K562 (cell line): Measurements from ENCODE around the gene S100A4. TPM values are rescaled to one million over a fixed set of nuclear protein-coding genes. Genes with fewer than 3 reads are reported as not detected.

ENCODE experiments used
- ARHGAP35 ChIP-seq: fragments of 450-650 bp; IDR thresholded peaks from 2 replicates; pipeline ENCODE4 v1.6.1; 2018; ENCODE audit not compliant: partially characterized antibody
- CCAR2 ChIP-seq: fragments of 200-400 bp; formaldehyde crosslinking; IDR thresholded peaks from 2 replicates; pipeline ENCODE4 v1.6.1; 2017; ENCODE audit warnings: mild to moderate bottlenecking, low read depth, low read length
- ELF4 ChIP-seq: fragments of 450-650 bp; formaldehyde crosslinking; IDR thresholded peaks from 2 replicates; pipeline ENCODE4 v1.4.0; 2022; ENCODE audit warnings: missing genetic modification characterization
- ELK1 ChIP-seq: sonication (generic); formaldehyde crosslinking; IDR thresholded peaks from 2 replicates; pipeline ENCODE4 v1.8.1; 2022; ENCODE audit warnings: missing genetic modification reagents
- KAT2B ChIP-seq: IDR thresholded peaks from one replicate; pipeline ENCODE4 v1.6.1; 2012; ENCODE audit warnings: low read depth, mild to moderate bottlenecking, control low read depth, inconsistent platforms, low read length, moderate library complexity
- NFE2L1 ChIP-seq: fragments of 450-650 bp; IDR thresholded peaks from 2 replicates; pipeline ENCODE4 v1.6.1; 2016; ENCODE audit warnings: missing genetic modification characterization, low read depth, mild to moderate bottlenecking, missing compliant biosample characterization, moderate library complexity, borderline replicate concordance
- PCBP1 ChIP-seq: fragments of 200-400 bp; formaldehyde crosslinking; IDR thresholded peaks from 2 replicates; pipeline ENCODE4 v1.6.1; 2018; ENCODE audit warnings: mild to moderate bottlenecking, low read depth, low read length; ENCODE audit not compliant: poor library complexity, severe bottlenecking
- POLR2B ChIP-seq: fragments of 450-650 bp; IDR thresholded peaks from 2 replicates; pipeline ENCODE4 v1.6.1; 2018; ENCODE audit warnings: low read depth; ENCODE audit not compliant: partially characterized antibody
- RFX5 ChIP-seq: IDR thresholded peaks from 2 replicates; pipeline ENCODE4 v1.6.1; 2011; ENCODE audit warnings: low read depth, mild to moderate bottlenecking, improper control_type of control experiment, low read length
- RFX7 ChIP-seq: fragments of 250-450 bp; sonication (Bioruptor Pico); IDR thresholded peaks from 2 replicates; pipeline ENCODE4 v1.5.1; 2021; ENCODE audit warnings: mild to moderate bottlenecking
- SMAD3 ChIP-seq: fragments of 450-650 bp; formaldehyde crosslinking; conservative IDR thresholded peaks from 2 replicates; pipeline ENCODE4 v1.4.0; 2020; ENCODE audit warnings: mild to moderate bottlenecking
- TAF1 ChIP-seq: IDR thresholded peaks from 2 replicates; pipeline ENCODE4 v1.6.1; 2011; ENCODE audit warnings: mild to moderate bottlenecking, low read length, moderate library complexity; ENCODE audit not compliant: insufficient read depth, control insufficient read depth, severe bottlenecking; ENCODE audit errors: extremely low read depth
- TBP ChIP-seq: optimal IDR thresholded peaks from 2 replicates; pipeline ENCODE3; 2011; ENCODE audit warnings: low read depth, low read length, improper control_type of control experiment
- ZC3H11A ChIP-seq: IDR thresholded peaks from 2 replicates; pipeline ENCODE4 v1.6.1; 2012; ENCODE audit warnings: low read depth, low read length, improper control_type of control experiment
- ZKSCAN8 ChIP-seq: fragments of 200-800 bp; sonication (Bioruptor generic); IDR thresholded peaks from 2 replicates; pipeline ENCODE4 v1.6.1; 2016; ENCODE audit warnings: missing genetic modification characterization, missing compliant biosample characterization
- ZNF282 ChIP-seq: sonication (generic); formaldehyde crosslinking; IDR thresholded peaks from 2 replicates; pipeline ENCODE4 v1.8.1; 2023; ENCODE audit warnings: missing genetic modification reagents
- polyA plus RNA-seq, 8 experiments: library from polyadenylated mRNA; depleted of rRNA in 4 of 8; stranded (reverse) in 5 of 8; unstranded in 3 of 8; fragments of >200 nt; fragmentation: Nextera tagmentation in 2 of 8; fragmentation: Illumina TruSeq in 1 of 8; extraction: Ambion mirVana in 2 of 8; extraction: Trizol in 1 of 8; gene quantifications; 2 replicates each; pipeline versions ENCODE4 v1.2.1 to v1.2.3, GENCODE V29; 2011 to 2014; ENCODE audit warnings: inconsistent platforms in 1 of 8, missing spikeins in 1 of 8
- total RNA-seq, 7 experiments: library from RNA; depleted of rRNA in 6 of 7; stranded (reverse); fragments of >200 nt in 6 of 7; fragmentation: Illumina TruSeq in 2 of 7; extraction: Trizol in 2 of 7; gene quantifications; 2 replicates each; pipeline versions ENCODE4 v1.2.1 to v1.2.3, GENCODE V29; 2011 to 2021; ENCODE audit warnings: low replicate concordance in 1 of 7
- TF ChIP-seq, protein P1 (sequence below), 2 experiments: fragments of 450-650 bp; conservative IDR thresholded peaks; 2 replicates each; pipeline ENCODE4 v1.6.1; 2017; ENCODE audit warnings: mild to moderate bottlenecking in 2 of 2, moderate library complexity in 2 of 2
- TF ChIP-seq, protein P2 (sequence below): sonication (generic); formaldehyde crosslinking; IDR thresholded peaks from 2 replicates; pipeline ENCODE4 v1.5.0; 2020; ENCODE audit warnings: missing genetic modification reagents
- TF ChIP-seq, protein P3 (sequence below): IDR thresholded peaks from 3 replicates; pipeline ENCODE4 v1.6.1; 2011; ENCODE audit warnings: borderline replicate concordance, mild to moderate bottlenecking; ENCODE audit not compliant: insufficient read length, insufficient read depth
- TF ChIP-seq, protein P4 (sequence below): fragments of 450-650 bp; IDR thresholded peaks from 2 replicates; pipeline ENCODE4 v1.6.1; 2017; ENCODE audit warnings: mild to moderate bottlenecking, moderate library complexity
- TF ChIP-seq, protein P5 (sequence below): sonication (generic); formaldehyde crosslinking; IDR thresholded peaks from 2 replicates; pipeline ENCODE4 v1.9.0; 2022; ENCODE audit warnings: mild to moderate bottlenecking, missing genetic modification reagents

S100A4 gene
- total and polyA plus RNA-seq, 9 of the 15 experiments (the other 6 are each of a cell fraction or from before 2014, with no cell fraction given), result 3.7 to 20.1 (median 11.2) TPM

DNA sequence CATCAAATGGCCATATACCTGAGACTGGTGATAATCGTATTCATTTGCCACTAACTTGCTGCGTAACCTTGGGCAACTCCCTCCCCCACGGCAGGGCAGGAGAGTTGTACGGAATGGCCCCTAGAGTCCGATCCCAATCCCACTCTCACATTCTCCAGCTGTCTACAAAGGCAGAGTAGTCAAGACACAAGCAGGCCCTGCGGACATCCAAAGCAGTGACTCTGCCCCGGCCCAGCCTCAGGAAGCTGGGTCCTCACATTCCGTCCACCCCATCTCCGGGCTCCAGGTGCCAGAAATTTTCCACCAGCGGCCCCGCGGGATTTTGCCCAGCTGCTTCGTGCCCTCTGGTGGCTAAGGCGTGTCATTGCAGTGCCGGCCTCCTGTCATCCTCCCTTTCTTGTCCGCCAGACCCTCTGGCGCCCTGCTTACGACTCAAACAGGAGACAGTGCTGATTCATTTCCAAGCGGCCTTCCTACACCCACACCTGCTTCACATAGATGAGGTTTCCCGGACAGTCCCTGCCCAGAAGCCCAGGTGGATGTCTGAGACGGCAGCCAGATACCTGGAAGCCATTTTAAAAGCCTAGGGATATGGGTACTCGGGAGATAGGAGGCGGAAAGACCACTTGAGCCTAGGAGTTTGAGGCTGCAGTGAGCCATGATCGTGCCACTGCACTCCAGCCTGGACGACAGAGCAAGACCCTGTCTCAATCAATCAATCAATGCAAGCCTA, 22.9 kb upstream of the S100A4 start (continued):
- TF ChIP-seq, protein P1, sequence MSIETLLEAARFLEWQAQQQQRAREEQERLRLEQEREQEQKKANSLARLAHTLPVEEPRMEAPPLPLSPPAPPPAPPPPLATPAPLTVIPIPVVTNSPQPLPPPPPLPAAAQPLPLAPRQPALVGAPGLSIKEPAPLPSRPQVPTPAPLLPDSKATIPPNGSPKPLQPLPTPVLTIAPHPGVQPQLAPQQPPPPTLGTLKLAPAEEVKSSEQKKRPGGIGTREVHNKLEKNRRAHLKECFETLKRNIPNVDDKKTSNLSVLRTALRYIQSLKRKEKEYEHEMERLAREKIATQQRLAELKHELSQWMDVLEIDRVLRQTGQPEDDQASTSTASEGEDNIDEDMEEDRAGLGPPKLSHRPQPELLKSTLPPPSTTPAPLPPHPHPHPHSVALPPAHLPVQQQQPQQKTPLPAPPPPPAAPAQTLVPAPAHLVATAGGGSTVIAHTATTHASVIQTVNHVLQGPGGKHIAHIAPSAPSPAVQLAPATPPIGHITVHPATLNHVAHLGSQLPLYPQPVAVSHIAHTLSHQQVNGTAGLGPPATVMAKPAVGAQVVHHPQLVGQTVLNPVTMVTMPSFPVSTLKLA (conservative IDR thresholded peaks at IDR 0.05), result peak in 1 of 2 experiments; percentile 39; a peak in 2 of 4 replicates
- TF ChIP-seq ELK1 (no peak), ZC3H11A (no peak), CCAR2 (no peak), RFX7 (CRISPR knock-in tag) (no peak), KAT2B (no peak), ZKSCAN8 (no peak), TBP (peak; percentile 43), TAF1 (peak; percentile 48), SMAD3 (no peak), ELF4 (no peak), PCBP1 (no peak), NFE2L1 (tag) (no peak), ARHGAP35 (no peak), RFX5 (no peak), POLR2B (no peak), ZNF282 (CRISPR knock-in tag) (no peak)
- TF ChIP-seq, protein P2, sequence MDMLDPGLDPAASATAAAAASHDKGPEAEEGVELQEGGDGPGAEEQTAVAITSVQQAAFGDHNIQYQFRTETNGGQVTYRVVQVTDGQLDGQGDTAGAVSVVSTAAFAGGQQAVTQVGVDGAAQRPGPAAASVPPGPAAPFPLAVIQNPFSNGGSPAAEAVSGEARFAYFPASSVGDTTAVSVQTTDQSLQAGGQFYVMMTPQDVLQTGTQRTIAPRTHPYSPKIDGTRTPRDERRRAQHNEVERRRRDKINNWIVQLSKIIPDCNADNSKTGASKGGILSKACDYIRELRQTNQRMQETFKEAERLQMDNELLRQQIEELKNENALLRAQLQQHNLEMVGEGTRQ, result no peak
- TF ChIP-seq, protein P3, sequence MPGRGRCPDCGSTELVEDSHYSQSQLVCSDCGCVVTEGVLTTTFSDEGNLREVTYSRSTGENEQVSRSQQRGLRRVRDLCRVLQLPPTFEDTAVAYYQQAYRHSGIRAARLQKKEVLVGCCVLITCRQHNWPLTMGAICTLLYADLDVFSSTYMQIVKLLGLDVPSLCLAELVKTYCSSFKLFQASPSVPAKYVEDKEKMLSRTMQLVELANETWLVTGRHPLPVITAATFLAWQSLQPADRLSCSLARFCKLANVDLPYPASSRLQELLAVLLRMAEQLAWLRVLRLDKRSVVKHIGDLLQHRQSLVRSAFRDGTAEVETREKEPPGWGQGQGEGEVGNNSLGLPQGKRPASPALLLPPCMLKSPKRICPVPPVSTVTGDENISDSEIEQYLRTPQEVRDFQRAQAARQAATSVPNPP, result no peak
- TF ChIP-seq, protein P4, sequence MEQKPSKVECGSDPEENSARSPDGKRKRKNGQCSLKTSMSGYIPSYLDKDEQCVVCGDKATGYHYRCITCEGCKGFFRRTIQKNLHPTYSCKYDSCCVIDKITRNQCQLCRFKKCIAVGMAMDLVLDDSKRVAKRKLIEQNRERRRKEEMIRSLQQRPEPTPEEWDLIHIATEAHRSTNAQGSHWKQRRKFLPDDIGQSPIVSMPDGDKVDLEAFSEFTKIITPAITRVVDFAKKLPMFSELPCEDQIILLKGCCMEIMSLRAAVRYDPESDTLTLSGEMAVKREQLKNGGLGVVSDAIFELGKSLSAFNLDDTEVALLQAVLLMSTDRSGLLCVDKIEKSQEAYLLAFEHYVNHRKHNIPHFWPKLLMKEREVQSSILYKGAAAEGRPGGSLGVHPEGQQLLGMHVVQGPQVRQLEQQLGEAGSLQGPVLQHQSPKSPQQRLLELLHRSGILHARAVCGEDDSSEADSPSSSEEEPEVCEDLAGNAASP, result no peak
- TF ChIP-seq, protein P5, sequence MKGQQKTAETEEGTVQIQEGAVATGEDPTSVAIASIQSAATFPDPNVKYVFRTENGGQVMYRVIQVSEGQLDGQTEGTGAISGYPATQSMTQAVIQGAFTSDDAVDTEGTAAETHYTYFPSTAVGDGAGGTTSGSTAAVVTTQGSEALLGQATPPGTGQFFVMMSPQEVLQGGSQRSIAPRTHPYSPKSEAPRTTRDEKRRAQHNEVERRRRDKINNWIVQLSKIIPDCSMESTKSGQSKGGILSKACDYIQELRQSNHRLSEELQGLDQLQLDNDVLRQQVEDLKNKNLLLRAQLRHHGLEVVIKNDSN, result no peak
